ENCODE results near the gene TCF7L2.

Gene TCF7L2

DNA sequence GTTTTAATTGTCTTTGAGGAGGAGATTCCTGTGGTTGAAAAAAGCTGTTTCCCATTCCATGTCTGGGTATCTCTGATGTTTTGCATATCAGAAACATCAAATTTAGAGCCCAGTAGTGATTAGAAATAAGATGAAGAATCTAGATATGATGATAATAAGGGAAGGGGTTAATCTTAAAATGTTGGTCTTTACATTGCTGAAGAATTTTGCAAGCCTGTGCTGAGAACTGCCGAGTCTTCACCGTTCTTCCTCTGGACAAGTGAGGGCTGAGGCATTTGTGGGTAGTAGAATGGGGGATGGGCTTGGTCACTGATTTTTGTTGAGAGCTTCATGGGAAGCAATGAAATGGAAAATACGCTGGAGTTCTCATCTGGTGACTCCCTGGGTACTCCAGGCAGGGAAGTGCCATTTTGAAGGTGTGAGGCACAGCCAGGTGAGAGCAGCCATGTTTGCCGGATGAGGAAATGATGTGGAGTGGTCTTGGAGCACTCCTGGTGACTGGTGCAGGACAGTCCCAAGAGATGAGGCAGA, 10.2 kb downstream of the TCF7L2 start:
- TF ChIP-seq, protein P1, sequence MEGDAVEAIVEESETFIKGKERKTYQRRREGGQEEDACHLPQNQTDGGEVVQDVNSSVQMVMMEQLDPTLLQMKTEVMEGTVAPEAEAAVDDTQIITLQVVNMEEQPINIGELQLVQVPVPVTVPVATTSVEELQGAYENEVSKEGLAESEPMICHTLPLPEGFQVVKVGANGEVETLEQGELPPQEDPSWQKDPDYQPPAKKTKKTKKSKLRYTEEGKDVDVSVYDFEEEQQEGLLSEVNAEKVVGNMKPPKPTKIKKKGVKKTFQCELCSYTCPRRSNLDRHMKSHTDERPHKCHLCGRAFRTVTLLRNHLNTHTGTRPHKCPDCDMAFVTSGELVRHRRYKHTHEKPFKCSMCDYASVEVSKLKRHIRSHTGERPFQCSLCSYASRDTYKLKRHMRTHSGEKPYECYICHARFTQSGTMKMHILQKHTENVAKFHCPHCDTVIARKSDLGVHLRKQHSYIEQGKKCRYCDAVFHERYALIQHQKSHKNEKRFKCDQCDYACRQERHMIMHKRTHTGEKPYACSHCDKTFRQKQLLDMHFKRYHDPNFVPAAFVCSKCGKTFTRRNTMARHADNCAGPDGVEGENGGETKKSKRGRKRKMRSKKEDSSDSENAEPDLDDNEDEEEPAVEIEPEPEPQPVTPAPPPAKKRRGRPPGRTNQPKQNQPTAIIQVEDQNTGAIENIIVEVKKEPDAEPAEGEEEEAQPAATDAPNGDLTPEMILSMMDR (IDR thresholded peaks at IDR 0.05; ENCODE audit: insufficient read depth, low read length, poor library complexity, severe bottlenecking), result no peak
- TF ChIP-seq EZH2phosphoT487 (conservative IDR thresholded peaks at IDR 0.05; ENCODE audit: low read length), result no peak
- no peaks in the 10 kb centered on the region for H3K36me3 ChIP-seq (ENCODE audit: low read length)
- no peaks in the 10 kb centered on the region for H3K79me2 ChIP-seq (ENCODE audit: insufficient read depth, low read length)
- H3K9ac ChIP-seq (ENCODE audit: low read length), result no peak overlapping the region
- no peak overlapping the region for H2AFZ ChIP-seq (ENCODE audit: low read depth, low read length, severe bottlenecking)
- no peaks in the 10 kb centered on the region for H3K9me3 ChIP-seq (ENCODE audit: insufficient read depth, low read length)
- H3K27ac ChIP-seq (ENCODE audit: low read depth, low read length), result no peak overlapping the region
- no peaks in the 10 kb centered on the region for H3K27me3 ChIP-seq (ENCODE audit: low read length)
- H3K4me2 ChIP-seq (ENCODE audit: low read depth, low read length, poor library complexity, severe bottlenecking), result no peak overlapping the region
- no peaks in the 10 kb centered on the region for H3F3A ChIP-seq (ENCODE audit: insufficient read depth)
- no peaks in the 10 kb centered on the region for H4K20me1 ChIP-seq (ENCODE audit: low read depth, low read length)
- H3K4me3 ChIP-seq (ENCODE audit: insufficient read depth, low read length, poor library complexity, severe bottlenecking), result no peak overlapping the region
- no peaks in the 10 kb centered on the region for H3K9me2 ChIP-seq (replicated peaks; ENCODE audit: insufficient read depth, low read length)

DNA sequence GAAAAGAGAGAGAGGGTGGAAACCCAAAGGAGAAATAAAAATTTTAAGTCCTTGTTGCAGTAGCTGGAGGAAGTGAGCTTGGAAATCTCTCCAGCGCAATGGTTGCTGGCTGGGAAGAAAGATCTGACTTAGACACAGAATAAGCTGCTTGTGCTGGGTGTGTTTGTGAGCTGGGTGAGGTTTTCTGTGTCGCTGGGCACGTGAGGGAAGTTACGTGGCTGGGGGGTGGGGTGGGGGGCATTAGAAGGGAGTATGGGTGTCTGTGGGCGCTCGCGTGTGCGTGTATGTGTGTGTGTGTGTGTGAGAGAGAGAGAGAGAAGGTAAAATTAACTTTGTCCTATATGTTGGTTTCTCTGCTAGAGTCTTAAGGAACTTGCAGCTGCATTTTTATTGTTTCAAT, 11.6 kb downstream of the TCF7L2 start:
- no peaks in the 10 kb centered on the region for H3F3A ChIP-seq (ENCODE audit: insufficient read depth)
- H3K4me3 ChIP-seq (ENCODE audit: insufficient read depth, low read length, poor library complexity, severe bottlenecking), result no peak overlapping the region
- H4K20me1 ChIP-seq (ENCODE audit: low read depth, low read length), result no peaks in the 10 kb centered on the region
- TF ChIP-seq, protein P1 (IDR thresholded peaks at IDR 0.05; ENCODE audit: insufficient read depth, low read length, poor library complexity, severe bottlenecking), result no peak
- TF ChIP-seq EZH2phosphoT487 (conservative IDR thresholded peaks at IDR 0.05; ENCODE audit: low read length), result no peak
- H3K9me3 ChIP-seq (ENCODE audit: insufficient read depth, low read length), result no peaks in the 10 kb centered on the region
- no peak overlapping the region for H3K4me2 ChIP-seq (ENCODE audit: low read depth, low read length, poor library complexity, severe bottlenecking)
- H3K27me3 ChIP-seq (ENCODE audit: low read length), result no peaks in the 10 kb centered on the region
- H3K9ac ChIP-seq (ENCODE audit: low read length), result no peak overlapping the region
- no peak overlapping the region for H3K27ac ChIP-seq (ENCODE audit: low read depth, low read length)
- H2AFZ ChIP-seq (ENCODE audit: low read depth, low read length, severe bottlenecking), result no peak overlapping the region
- H3K9me2 ChIP-seq (replicated peaks; ENCODE audit: insufficient read depth, low read length), result no peaks in the 10 kb centered on the region
- no peaks in the 10 kb centered on the region for H3K36me3 ChIP-seq (ENCODE audit: low read length)
- no peaks in the 10 kb centered on the region for H3K79me2 ChIP-seq (ENCODE audit: insufficient read depth, low read length)

DNA sequence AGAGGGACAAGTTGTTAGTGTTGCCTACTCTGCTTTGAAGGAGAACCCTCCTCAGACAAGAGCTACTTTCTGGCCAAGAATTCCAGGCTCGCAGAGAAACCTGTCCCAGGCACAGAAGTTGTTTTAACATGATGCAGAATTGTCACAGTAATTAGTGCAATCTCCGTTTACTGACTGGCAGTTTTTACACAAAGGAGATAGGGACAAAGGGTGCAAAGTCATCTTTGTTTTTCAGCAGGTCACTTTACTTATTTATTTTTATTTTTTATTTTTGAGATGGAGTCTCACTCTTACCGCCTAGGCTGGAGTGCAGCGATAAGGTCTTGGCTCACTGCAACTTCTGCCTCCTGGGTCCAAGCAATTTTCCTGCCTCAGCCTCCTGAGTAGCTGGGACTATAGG, 12.3 kb downstream of the TCF7L2 start:
- no peaks in the 10 kb centered on the region for H3K36me3 ChIP-seq (ENCODE audit: low read length)
- H3K79me2 ChIP-seq (ENCODE audit: insufficient read depth, low read length), result no peaks in the 10 kb centered on the region

More for the DNA sequence above, 12.3 kb downstream of the TCF7L2 start:
- Histone ChIP-seq H3K27ac (ENCODE audit: low read depth, low read length) (no peak overlapping the region), H3K9me3 (ENCODE audit: insufficient read depth, low read length) (no peaks in the 10 kb centered on the region), H4K20me1 (ENCODE audit: low read depth, low read length) (no peaks in the 10 kb centered on the region), H3K9ac (ENCODE audit: low read length) (no peak overlapping the region), H3K27me3 (ENCODE audit: low read length) (no peaks in the 10 kb centered on the region), H3K9me2 (replicated peaks; ENCODE audit: insufficient read depth, low read length) (no peaks in the 10 kb centered on the region), H3K4me3 (ENCODE audit: insufficient read depth, low read length, poor library complexity, severe bottlenecking) (no peak overlapping the region), H3F3A (ENCODE audit: insufficient read depth) (no peaks in the 10 kb centered on the region), H2AFZ (ENCODE audit: low read depth, low read length, severe bottlenecking) (no peak overlapping the region), H3K4me2 (ENCODE audit: low read depth, low read length, poor library complexity, severe bottlenecking) (no peak overlapping the region)
- TF ChIP-seq, protein P1 (IDR thresholded peaks at IDR 0.05; ENCODE audit: insufficient read depth, low read length, poor library complexity, severe bottlenecking), result no peak
- TF ChIP-seq EZH2phosphoT487 (conservative IDR thresholded peaks at IDR 0.05; ENCODE audit: low read length), result no peak

All from SU-DHL-6 (cell line).